Measurements from ENCODE around the gene NOL7. TPM values are rescaled to one million over a fixed set of nuclear protein-coding genes. Genes with fewer than 3 reads are reported as not detected.

The NOL7 gene
- total and polyA plus RNA-seq, 9 of the 15 experiments (the other 6 are each of a cell fraction or from before 2014, with no cell fraction given), result 19.4 to 235 (median 157) TPM

DNA sequence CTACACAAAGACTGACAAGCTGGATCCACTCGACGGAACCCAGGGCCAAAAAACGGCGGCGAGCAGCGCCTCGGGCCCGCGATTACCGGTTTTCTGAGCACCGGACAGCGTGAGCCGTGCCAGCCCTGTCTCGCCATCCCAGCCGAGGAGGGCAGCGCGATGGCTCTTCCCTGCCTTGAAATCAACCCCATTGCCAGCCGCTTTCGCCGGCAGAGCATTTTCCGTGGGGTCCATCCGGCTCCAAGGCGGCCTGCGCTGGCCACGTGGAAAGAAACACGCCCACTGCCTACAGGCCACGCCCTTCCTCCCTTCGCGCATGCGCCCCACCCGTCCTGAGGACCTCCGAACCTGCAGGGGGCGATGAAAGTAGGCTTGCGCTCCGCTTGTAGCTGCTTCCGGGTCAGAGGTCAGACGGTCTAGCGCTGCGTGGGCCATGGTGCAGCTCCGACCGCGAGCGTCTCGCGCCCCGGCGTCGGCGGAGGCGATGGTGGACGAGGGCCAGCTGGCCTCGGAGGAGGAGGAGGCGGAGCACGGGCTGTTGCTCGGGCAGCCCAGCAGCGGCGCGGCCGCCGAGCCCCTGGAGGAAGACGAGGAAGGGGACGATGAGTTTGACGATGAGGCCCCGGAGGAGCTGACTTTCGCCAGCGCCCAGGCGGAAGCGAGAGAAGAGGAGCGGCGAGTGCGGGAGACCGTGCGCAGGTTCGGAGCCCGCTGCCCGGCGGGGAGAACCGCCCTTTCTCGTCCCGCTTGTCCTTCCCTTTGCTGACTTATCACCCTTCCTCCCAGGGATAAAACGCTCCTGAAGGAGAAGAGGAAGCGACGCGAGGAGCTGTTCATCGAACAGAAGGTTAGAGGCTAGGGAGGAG lies at the start of gene NOL7 (continued):
- TF ChIP-seq ARHGAP35 (IDR thresholded peaks at IDR 0.05; ENCODE audit: partially characterized antibody) (no peak), DPF2 (IDR thresholded peaks at IDR 0.05) (no peak; the same call in 1 of the 2 replicates), BDP1 (IDR thresholded peaks at IDR 0.05; ENCODE audit: insufficient read depth, insufficient read length) (no peak), POU5F1 (IDR thresholded peaks at IDR 0.05; ENCODE audit: borderline replicate concordance, low read depth, low read length, partially characterized antibody) (peak; percentile 79), GTF3C2 (IDR thresholded peaks at IDR 0.05; ENCODE audit: borderline replicate concordance, extremely low read depth, insufficient read length) (no peak), CREM (IDR thresholded peaks at IDR 0.05; ENCODE audit: low read depth) (peak; percentile 88), RBM15 (IDR thresholded peaks at IDR 0.05; ENCODE audit: insufficient read depth, low read length) (no peak), CEBPB (tag; IDR thresholded peaks at IDR 0.05) (no peak), DNMT1 (IDR thresholded peaks at IDR 0.05) (no peak), SREBF2 (CRISPR knock-in tag; IDR thresholded peaks at IDR 0.05) (no peak), NFE2L1 (tag; IDR thresholded peaks at IDR 0.05; ENCODE audit: borderline replicate concordance, low read depth) (no peak), ZC3H11A (IDR thresholded peaks at IDR 0.05; ENCODE audit: low read depth, low read length) (peak; percentile 85; the same call in 1 of the 2 replicates), ZC3H4 (CRISPR knock-in tag; IDR thresholded peaks at IDR 0.05; ENCODE audit: borderline replicate concordance) (no peak)
